Measurements from ENCODE around the gene ZNRD2.

ZNRD2 gene

DNA sequence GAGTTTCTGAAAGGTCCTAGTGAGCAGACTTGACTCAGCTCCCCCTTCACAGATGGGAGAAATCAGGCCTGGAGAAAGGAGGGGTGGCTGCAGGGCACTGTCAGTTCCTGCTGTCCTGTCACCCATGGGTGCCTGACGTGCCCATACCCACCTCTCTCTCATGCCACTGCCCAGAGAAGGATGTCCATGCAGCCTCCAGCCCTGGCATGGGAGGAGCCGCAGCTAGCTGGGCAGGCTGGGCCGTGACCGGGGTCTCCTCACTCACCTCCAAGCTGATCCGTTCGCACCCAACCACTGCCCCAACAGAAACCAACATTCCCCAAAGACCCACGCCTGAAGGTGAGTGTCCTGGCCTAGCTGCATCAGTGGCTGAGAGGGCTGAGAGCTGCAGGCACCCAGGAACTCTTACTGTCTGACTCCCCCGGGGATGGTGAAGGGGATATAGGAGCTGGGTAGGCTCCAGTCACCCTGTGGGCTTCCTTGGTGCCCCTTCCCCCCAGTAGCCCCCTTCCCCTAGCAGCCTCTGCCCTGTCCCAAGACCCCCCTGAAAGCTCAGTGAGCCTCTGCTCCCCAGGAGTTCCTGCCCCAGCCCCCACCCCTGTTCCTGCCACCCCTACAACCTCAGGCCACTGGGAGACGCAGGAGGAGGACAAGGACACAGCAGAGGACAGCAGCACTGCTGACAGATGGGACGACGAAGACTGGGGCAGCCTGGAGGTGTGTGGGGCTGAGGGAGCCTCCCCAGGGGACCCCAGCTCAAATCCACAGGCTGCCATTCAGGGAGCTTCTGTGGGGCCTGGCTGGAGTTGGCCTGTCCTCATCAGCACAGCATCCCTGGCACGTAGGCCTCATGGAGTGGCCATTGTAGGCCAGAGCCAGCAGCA lies 33.6 kb upstream of the ZNRD2 start:
- H3K27ac ChIP-seq (ENCODE audit: low read depth, low read length), result no peak overlapping the region
- no peak overlapping the region for H3K4me2 ChIP-seq (ENCODE audit: low read depth, low read length, poor library complexity, severe bottlenecking)
- H3K79me2 ChIP-seq (ENCODE audit: insufficient read depth, low read length), result no peaks in the 10 kb centered on the region
- no peak overlapping the region for H3K4me3 ChIP-seq (ENCODE audit: insufficient read depth, low read length, poor library complexity, severe bottlenecking)
- H3K27me3 ChIP-seq (ENCODE audit: low read length), result no peaks in the 10 kb centered on the region
- H3K9ac ChIP-seq (ENCODE audit: low read length), result no peak overlapping the region
- H4K20me1 ChIP-seq (ENCODE audit: low read depth, low read length), result no peaks in the 10 kb centered on the region
- H3F3A ChIP-seq (ENCODE audit: insufficient read depth), result no peaks in the 10 kb centered on the region; the same call in 1 of the 2 replicates
- TF ChIP-seq EZH2phosphoT487 (conservative IDR thresholded peaks at IDR 0.05; ENCODE audit: low read length), result no peak
- TF ChIP-seq, protein P1, sequence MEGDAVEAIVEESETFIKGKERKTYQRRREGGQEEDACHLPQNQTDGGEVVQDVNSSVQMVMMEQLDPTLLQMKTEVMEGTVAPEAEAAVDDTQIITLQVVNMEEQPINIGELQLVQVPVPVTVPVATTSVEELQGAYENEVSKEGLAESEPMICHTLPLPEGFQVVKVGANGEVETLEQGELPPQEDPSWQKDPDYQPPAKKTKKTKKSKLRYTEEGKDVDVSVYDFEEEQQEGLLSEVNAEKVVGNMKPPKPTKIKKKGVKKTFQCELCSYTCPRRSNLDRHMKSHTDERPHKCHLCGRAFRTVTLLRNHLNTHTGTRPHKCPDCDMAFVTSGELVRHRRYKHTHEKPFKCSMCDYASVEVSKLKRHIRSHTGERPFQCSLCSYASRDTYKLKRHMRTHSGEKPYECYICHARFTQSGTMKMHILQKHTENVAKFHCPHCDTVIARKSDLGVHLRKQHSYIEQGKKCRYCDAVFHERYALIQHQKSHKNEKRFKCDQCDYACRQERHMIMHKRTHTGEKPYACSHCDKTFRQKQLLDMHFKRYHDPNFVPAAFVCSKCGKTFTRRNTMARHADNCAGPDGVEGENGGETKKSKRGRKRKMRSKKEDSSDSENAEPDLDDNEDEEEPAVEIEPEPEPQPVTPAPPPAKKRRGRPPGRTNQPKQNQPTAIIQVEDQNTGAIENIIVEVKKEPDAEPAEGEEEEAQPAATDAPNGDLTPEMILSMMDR (IDR thresholded peaks at IDR 0.05; ENCODE audit: insufficient read depth, low read length, poor library complexity, severe bottlenecking), result no peak
- H3K9me3 ChIP-seq (ENCODE audit: insufficient read depth, low read length), result no peaks in the 10 kb centered on the region
- no peak overlapping the region for H2AFZ ChIP-seq (ENCODE audit: low read depth, low read length, severe bottlenecking)
- H3K9me2 ChIP-seq (replicated peaks; ENCODE audit: insufficient read depth, low read length), result no peaks in the 10 kb centered on the region
- no peaks in the 10 kb centered on the region for H3K36me3 ChIP-seq (ENCODE audit: low read length)

DNA sequence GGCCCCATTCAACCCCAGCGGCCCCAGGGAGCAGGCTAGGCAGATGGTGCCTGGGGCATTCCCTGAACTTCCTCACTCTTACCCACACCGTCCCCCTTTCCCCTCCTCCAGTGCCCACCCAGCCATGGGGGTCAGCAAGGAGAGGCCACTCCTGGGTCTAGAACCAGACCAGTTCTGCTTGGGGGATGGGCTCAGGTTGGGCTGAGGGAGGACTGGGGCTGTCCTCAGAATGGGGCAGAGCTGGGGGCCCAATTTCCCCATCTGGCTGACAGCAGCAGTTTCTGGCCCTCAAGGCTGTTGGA lies 33.0 kb upstream of the ZNRD2 start:
- Histone ChIP-seq H3K4me3 (ENCODE audit: insufficient read depth, low read length, poor library complexity, severe bottlenecking) (no peak overlapping the region), H3K9ac (ENCODE audit: low read length) (no peak overlapping the region), H3K36me3 (ENCODE audit: low read length) (no peaks in the 10 kb centered on the region), H3K9me2 (replicated peaks; ENCODE audit: insufficient read depth, low read length) (no peaks in the 10 kb centered on the region), H3F3A (ENCODE audit: insufficient read depth) (no peaks in the 10 kb centered on the region; the same call in 1 of the 2 replicates), H4K20me1 (ENCODE audit: low read depth, low read length) (no peaks in the 10 kb centered on the region), H3K9me3 (ENCODE audit: insufficient read depth, low read length) (no peaks in the 10 kb centered on the region), H3K27me3 (ENCODE audit: low read length) (no peaks in the 10 kb centered on the region), H3K4me2 (ENCODE audit: low read depth, low read length, poor library complexity, severe bottlenecking) (no peak overlapping the region), H3K27ac (ENCODE audit: low read depth, low read length) (no peak overlapping the region), H2AFZ (ENCODE audit: low read depth, low read length, severe bottlenecking) (no peak overlapping the region), H3K79me2 (ENCODE audit: insufficient read depth, low read length) (no peaks in the 10 kb centered on the region)
- no peak for TF ChIP-seq EZH2phosphoT487 (conservative IDR thresholded peaks at IDR 0.05; ENCODE audit: low read length)

DNA sequence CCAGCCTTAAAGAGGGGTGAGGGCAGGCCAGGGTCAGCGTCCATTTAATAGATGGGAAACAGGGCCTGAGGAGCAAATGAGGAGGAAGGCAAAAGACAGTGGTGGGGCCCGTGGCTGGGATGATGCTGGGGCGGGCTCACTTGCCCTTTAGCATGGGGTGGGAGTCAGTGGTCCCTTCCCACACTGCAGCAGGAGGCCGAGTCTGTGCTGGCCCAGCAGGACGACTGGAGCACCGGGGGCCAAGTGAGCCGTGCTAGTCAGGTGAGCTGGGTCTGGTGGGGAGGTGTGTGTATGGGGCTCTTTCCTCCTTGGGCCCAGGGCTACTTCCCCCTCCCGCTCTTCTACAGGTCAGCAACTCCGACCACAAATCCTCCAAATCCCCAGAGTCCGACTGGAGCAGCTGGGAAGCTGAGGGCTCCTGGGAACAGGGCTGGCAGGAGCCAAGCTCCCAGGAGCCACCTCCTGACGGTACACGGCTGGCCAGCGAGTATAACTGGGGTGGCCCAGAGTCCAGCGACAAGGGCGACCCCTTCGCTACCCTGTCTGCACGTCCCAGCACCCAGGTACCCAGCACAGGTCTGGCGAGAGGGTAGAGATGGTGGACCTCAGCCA lies 32.6 kb upstream of the ZNRD2 start:
- Histone ChIP-seq H3K79me2 (ENCODE audit: insufficient read depth, low read length) (no peaks in the 10 kb centered on the region), H3K4me3 (ENCODE audit: insufficient read depth, low read length, poor library complexity, severe bottlenecking) (no peak overlapping the region), H3K4me2 (ENCODE audit: low read depth, low read length, poor library complexity, severe bottlenecking) (no peak overlapping the region), H3K9me2 (replicated peaks; ENCODE audit: insufficient read depth, low read length) (no peaks in the 10 kb centered on the region), H3K36me3 (ENCODE audit: low read length) (no peaks in the 10 kb centered on the region), H3K27ac (ENCODE audit: low read depth, low read length) (no peak overlapping the region), H4K20me1 (ENCODE audit: low read depth, low read length) (no peaks in the 10 kb centered on the region), H3F3A (ENCODE audit: insufficient read depth) (no peaks in the 10 kb centered on the region; the same call in 1 of the 2 replicates), H2AFZ (ENCODE audit: low read depth, low read length, severe bottlenecking) (no peak overlapping the region), H3K27me3 (ENCODE audit: low read length) (no peaks in the 10 kb centered on the region), H3K9ac (ENCODE audit: low read length) (no peak overlapping the region), H3K9me3 (ENCODE audit: insufficient read depth, low read length) (no peaks in the 10 kb centered on the region)
- TF ChIP-seq, protein P1 (IDR thresholded peaks at IDR 0.05; ENCODE audit: insufficient read depth, low read length, poor library complexity, severe bottlenecking), result no peak
- TF ChIP-seq EZH2phosphoT487 (conservative IDR thresholded peaks at IDR 0.05; ENCODE audit: low read length), result no peak
